GM12865 (cell line): ENCODE results near the gene IBA57.

Source experiments
- DNase-seq: peaks from one replicate; pipeline ENCODE4 v3.0.0; 2010; ENCODE audit warnings: low read depth
- H3K4me3 ChIP-seq: 2 replicates; pipeline ENCODE4 v1.5.1; 2011; ENCODE audit warnings: mild to moderate bottlenecking, low read depth, low read length, control low read depth
- CTCF ChIP-seq: IDR thresholded peaks from 2 replicates; pipeline ENCODE4 v1.5.1; 2011; ENCODE audit warnings: low read length, control low read depth, low read depth, inconsistent platforms; ENCODE audit not compliant: insufficient read depth; ENCODE audit errors: missing control alignments

The IBA57 gene

GRCh38 chr1:228157729-228158126, 7.9 kb upstream of the IBA57 start:
- no peak for TF ChIP-seq CTCF
- DNase-seq = no peak
- no peak overlapping the region for H3K4me3 ChIP-seq

- DNase-seq = no peak
- no peak overlapping the region for H3K4me3 ChIP-seq
- no peak for TF ChIP-seq CTCF
Measured at GRCh38 chr1:228158151-228159007, 7.2 kb upstream of the IBA57 start.

- H3K4me3 ChIP-seq = no peak overlapping the region
- no peak for TF ChIP-seq CTCF
- DNase-seq = no peak
Measured at GRCh38 chr1:228159008-228159665, 6.5 kb upstream of the IBA57 start.

GRCh38 chr1:228160201-228160761, 5.3 kb upstream of the IBA57 start:
- no peak for DNase-seq
- no peak for TF ChIP-seq CTCF
- no peak overlapping the region for H3K4me3 ChIP-seq

- no peak for DNase-seq
- no peak for TF ChIP-seq CTCF
Measured at GRCh38 chr1:228161362-228161761, 4.2 kb upstream of the IBA57 start.

GRCh38 chr1:228161866-228162265, 3.7 kb upstream of the IBA57 start:
- no peak for TF ChIP-seq CTCF
- DNase-seq = no peak

More at GRCh38 chr1:228161362-228161761, 4.2 kb upstream of the IBA57 start:
- H3K4me3 ChIP-seq = no peak overlapping the region

More at GRCh38 chr1:228161866-228162265, 3.7 kb upstream of the IBA57 start:
- no peak overlapping the region for H3K4me3 ChIP-seq
